DOHH2 (cell line): ENCODE data around the gene METTL27.
"Not testable (repeated sequence)": the region's sequence is repeated elsewhere in the genome, so short reads cannot be mapped to it uniquely, and the experiment has no call there.

Experiments
- EZH2phosphoT487 ChIP-seq: fragments of 200-600 bp; sonication (generic); IDR thresholded peaks from 2 replicates; pipeline ENCODE4 v1.6.1; 2017; ENCODE audit warnings: borderline replicate concordance, mild to moderate bottlenecking, antibody characterized with exemption, low read length, moderate library complexity, mixed read lengths
- TF ChIP-seq, protein P1 (sequence below): fragments of 200-600 bp; sonication (generic); IDR thresholded peaks from one replicate; pipeline ENCODE4 v1.5.1; 2014; ENCODE audit warnings: antibody characterized with exemption, mild to moderate bottlenecking, low read depth, low read length; ENCODE audit not compliant: poor library complexity, severe bottlenecking

DNA sequence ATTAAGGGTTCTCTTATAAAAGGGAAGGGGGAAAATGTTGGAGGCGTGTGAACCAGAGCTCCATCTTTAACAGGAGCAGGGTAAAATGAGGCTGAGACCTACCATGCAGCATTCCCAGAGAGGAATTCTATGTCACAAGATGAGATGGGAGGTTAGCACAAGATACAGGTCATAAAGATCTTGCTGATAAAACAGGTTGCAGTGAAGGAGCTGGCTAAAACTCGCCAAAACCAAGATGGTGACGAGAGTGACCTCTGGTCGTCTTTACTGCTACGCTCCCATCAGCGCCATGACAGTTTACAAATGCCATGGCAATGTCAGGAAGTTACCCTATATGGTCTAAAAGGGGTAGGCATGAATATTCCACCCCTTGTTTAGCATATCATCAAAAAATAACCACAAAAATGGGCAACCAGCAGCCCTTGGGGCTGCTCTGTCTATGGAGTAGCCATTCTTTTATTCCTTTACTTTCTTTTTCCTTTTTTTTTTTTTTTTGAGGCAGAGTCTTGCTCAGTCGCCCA is 51.1 kb downstream of the METTL27 start:
- TF ChIP-seq, protein P1, sequence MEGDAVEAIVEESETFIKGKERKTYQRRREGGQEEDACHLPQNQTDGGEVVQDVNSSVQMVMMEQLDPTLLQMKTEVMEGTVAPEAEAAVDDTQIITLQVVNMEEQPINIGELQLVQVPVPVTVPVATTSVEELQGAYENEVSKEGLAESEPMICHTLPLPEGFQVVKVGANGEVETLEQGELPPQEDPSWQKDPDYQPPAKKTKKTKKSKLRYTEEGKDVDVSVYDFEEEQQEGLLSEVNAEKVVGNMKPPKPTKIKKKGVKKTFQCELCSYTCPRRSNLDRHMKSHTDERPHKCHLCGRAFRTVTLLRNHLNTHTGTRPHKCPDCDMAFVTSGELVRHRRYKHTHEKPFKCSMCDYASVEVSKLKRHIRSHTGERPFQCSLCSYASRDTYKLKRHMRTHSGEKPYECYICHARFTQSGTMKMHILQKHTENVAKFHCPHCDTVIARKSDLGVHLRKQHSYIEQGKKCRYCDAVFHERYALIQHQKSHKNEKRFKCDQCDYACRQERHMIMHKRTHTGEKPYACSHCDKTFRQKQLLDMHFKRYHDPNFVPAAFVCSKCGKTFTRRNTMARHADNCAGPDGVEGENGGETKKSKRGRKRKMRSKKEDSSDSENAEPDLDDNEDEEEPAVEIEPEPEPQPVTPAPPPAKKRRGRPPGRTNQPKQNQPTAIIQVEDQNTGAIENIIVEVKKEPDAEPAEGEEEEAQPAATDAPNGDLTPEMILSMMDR: not testable (repeated sequence)
- TF ChIP-seq EZH2phosphoT487: not testable (repeated sequence)
